Measurements from ENCODE around the gene STON2. TPM values are rescaled to one million over a fixed set of nuclear protein-coding genes. Genes with fewer than 3 reads are reported as not detected.

The STON2 gene
- total RNA-seq, 2 donors from 2014 or later: 6.6 to 16.6 TPM

DNA sequence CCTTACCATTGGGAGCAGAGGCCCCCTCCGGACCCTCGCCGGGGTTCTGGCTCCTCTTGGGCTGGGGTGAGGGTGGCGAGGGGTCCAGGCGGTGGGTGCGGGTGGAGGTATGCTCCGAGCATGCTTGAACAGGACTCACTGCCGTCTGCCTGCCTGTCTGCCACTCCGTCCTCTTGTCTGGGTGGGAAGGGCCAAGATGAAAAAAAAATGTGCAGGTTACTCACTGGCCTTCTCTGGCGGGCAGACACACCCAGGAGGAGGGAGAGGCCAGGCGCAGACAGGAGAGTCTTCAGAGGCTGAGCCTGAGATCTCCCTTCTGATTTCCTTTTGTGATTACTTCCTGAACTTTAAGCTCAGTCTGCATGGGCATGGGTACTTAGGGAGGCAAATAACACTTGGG is 76.1 kb downstream of the STON2 start:
- TF ChIP-seq POLR2A (IDR thresholded peaks at IDR 0.05): no peak
- TF ChIP-seq, protein P1, sequence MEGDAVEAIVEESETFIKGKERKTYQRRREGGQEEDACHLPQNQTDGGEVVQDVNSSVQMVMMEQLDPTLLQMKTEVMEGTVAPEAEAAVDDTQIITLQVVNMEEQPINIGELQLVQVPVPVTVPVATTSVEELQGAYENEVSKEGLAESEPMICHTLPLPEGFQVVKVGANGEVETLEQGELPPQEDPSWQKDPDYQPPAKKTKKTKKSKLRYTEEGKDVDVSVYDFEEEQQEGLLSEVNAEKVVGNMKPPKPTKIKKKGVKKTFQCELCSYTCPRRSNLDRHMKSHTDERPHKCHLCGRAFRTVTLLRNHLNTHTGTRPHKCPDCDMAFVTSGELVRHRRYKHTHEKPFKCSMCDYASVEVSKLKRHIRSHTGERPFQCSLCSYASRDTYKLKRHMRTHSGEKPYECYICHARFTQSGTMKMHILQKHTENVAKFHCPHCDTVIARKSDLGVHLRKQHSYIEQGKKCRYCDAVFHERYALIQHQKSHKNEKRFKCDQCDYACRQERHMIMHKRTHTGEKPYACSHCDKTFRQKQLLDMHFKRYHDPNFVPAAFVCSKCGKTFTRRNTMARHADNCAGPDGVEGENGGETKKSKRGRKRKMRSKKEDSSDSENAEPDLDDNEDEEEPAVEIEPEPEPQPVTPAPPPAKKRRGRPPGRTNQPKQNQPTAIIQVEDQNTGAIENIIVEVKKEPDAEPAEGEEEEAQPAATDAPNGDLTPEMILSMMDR (IDR thresholded peaks at IDR 0.05): no peak
- Histone ChIP-seq H3K4me1 (no peaks in the 10 kb centered on the region), H3K36me3 (replicated peaks in 1 of 2; ENCODE audit: insufficient read depth in 1 of 2, low read depth in 2 of 2) (no peaks in the 10 kb centered on the region), H3K4me3 (no peak overlapping the region), H3K27me3 (no peaks in the 10 kb centered on the region), H3K27ac (no peak overlapping the region), H3K9me3 (no peaks in the 10 kb centered on the region)
- DNase-seq (peak in 1 of 4 donors; percentile 17), ATAC-seq (peak; percentile 33)
- intact Hi-C loops (cut with DNase I): no loop called here
- 51 to 62% methylated on average over 11 of the region's 11 CpGs for WGBS, 2 donors

DNA sequence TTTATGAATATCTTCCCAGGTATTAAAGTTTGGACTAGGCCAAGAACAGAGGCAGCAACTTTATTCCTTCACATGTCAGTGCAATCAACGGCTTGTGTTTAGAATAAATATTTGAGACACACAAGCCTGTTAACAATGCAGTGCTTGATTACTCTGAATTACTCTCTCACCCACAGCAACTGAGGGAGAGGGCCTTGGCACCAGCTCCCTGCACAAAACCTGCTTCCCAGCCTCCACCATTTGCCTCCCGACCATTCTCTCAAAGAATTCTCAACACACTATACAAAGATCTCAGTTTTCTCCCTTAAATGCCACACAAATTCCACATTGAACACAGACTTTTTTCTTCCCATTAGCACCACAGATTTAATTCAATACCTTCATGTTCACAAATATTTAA is 77.0 kb downstream of the STON2 start:
- H3K4me3 ChIP-seq: no peak overlapping the region
- H3K27ac ChIP-seq: no peak overlapping the region
- ATAC-seq: no peak
- TF ChIP-seq POLR2A (IDR thresholded peaks at IDR 0.05): no peak
- TF ChIP-seq, protein P1 (IDR thresholded peaks at IDR 0.05): no peak
- no peaks in the 10 kb centered on the region for H3K36me3 ChIP-seq (replicated peaks in 1 of 2; ENCODE audit: insufficient read depth in 1 of 2, low read depth in 2 of 2)
- H3K9me3 ChIP-seq: no peaks in the 10 kb centered on the region
- WGBS, 2 donors: 28 to 32% methylated on average over 2 of the region's 2 CpGs
- no peak for DNase-seq
- no peaks in the 10 kb centered on the region for H3K27me3 ChIP-seq
- H3K4me1 ChIP-seq: no peaks in the 10 kb centered on the region
- intact Hi-C loops (cut with DNase I): no loop called here

DNA sequence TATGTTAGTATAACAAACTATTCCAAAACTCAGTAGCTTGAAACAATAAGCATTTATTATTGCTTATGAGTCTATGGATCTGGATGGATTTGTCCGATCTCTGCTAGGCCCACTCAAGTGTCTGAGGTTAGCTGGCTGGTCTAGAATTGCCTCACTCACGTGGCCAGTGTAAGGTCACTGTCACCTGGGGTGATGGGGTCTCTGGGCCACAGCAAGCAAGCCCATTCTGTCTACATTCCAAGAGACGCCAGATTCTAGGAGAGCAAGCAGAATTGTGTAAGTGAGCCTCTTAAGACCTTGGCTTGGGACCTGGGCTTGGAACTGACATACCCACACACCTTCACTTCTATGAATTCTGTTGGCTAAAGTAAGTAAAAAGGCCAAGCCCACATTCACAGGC is 80.2 kb downstream of the STON2 start:
- WGBS, 2 donors: 90 to 92% methylated on average over 3 of the region's 3 CpGs
- Histone ChIP-seq H3K27me3 (no peaks in the 10 kb centered on the region), H3K36me3 (replicated peaks in 1 of 2; ENCODE audit: insufficient read depth in 1 of 2, low read depth in 2 of 2) (no peaks in the 10 kb centered on the region), H3K4me3 (no peak overlapping the region), H3K27ac (no peak overlapping the region), H3K9me3 (no peaks in the 10 kb centered on the region), H3K4me1 (peaks cover 8% of the 10 kb centered on the region)
- no peak for ATAC-seq
- TF ChIP-seq, protein P1 (IDR thresholded peaks at IDR 0.05): no peak
- no peak for TF ChIP-seq POLR2A (IDR thresholded peaks at IDR 0.05)
- intact Hi-C loops (cut with DNase I): no loop called here
- no peak for DNase-seq

DNA sequence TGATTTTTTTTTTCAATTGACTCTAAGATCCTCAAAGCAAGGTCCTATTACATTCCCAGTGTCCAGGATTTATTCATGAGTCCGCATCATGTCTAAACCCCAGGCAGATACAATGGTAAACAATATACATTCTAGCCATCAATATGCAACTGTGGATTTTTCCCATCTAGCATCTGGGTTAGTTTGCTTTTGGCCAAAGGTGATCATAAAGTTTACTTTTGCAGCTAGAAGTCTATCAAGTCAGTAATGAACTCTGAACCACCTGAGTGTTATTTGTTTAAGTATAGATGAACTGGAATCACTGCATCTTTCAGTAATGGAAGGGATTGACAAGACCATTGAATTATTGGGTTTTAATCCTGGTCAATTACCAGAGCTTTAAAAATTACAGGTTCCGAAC is 80.8 kb downstream of the STON2 start:
- TF ChIP-seq, protein P1 (IDR thresholded peaks at IDR 0.05): no peak
- TF ChIP-seq POLR2A (IDR thresholded peaks at IDR 0.05): no peak
- no peak for ATAC-seq
- H3K4me3 ChIP-seq: no peak overlapping the region
- H3K4me1 ChIP-seq: peaks cover 8% of the 10 kb centered on the region
- DNase-seq: no peak
- H3K27ac ChIP-seq: no peak overlapping the region
- H3K27me3 ChIP-seq: no peaks in the 10 kb centered on the region
- H3K9me3 ChIP-seq: no peaks in the 10 kb centered on the region
- WGBS, 2 donors: 91 to 97% methylated on average over 2 of the region's 2 CpGs
- no peaks in the 10 kb centered on the region for H3K36me3 ChIP-seq (replicated peaks in 1 of 2; ENCODE audit: insufficient read depth in 1 of 2, low read depth in 2 of 2)
- intact Hi-C loops (cut with DNase I): no loop called here

DNA sequence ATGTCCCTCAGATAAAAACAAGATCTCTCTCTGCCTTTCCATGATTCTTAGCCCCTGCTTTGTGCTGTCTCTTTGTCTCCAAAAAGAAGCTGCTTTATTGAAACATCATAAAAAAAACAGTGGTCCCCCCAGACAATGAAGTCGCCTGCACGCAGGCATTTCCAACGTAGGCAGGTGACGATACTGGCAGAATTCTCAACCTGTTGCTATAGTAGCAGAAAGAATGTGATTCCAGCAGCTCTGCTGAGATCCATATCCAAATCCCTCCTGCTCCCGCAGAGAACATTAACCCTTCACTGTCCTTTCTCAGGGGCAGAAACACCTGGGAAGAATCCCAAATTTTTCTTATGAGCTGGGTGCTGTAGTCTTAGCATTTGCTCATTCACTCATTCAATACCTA is 84.8 kb downstream of the STON2 start:
- ATAC-seq (peak; percentile 84), DNase-seq (no peak)
- intact Hi-C loops (cut with DNase I): no loop called here
- WGBS, 2 donors: 31 to 42% methylated on average over 5 of the region's 5 CpGs
- H3K36me3 ChIP-seq (replicated peaks in 1 of 2; ENCODE audit: insufficient read depth in 1 of 2, low read depth in 2 of 2): no peaks in the 10 kb centered on the region
- TF ChIP-seq, protein P1 (IDR thresholded peaks at IDR 0.05): no peak
- TF ChIP-seq POLR2A (IDR thresholded peaks at IDR 0.05): no peak
- no peaks in the 10 kb centered on the region for H3K9me3 ChIP-seq
- H3K27ac ChIP-seq: no peak overlapping the region
- H3K27me3 ChIP-seq: no peaks in the 10 kb centered on the region
- no peak overlapping the region for H3K4me3 ChIP-seq
- H3K4me1 ChIP-seq: peaks cover 15% of the 10 kb centered on the region

Data from body of pancreas (tissue), 4 donors.